ENCODE results near the gene TDRD12.

TDRD12 gene

GRCh38 chr19:32872391-32872790, 152.8 kb downstream of the TDRD12 start:
- no peak for DNase-seq

- no peak for DNase-seq
Observed at GRCh38 chr19:32873247-32873959, 153.8 kb downstream of the TDRD12 start.

- no peak for DNase-seq
Observed at GRCh38 chr19:32874605-32875004, 155.0 kb downstream of the TDRD12 start.

GRCh38 chr19:32875428-32875827, 155.9 kb downstream of the TDRD12 start:
- no peak for DNase-seq

- DNase-seq = no peak
Observed at GRCh38 chr19:32876236-32876918, 156.8 kb downstream of the TDRD12 start.

- DNase-seq = no peak
Observed at GRCh38 chr19:32876919-32877285, 157.3 kb downstream of the TDRD12 start.
